SK-MEL-5 (cell line): ENCODE measurements around the gene STAB1. TPM values are rescaled to one million over a fixed set of nuclear protein-coding genes. Genes with fewer than 3 reads are reported as not detected.

Experiments
- DNase-seq: peaks from one replicate; pipeline ENCODE4 v3.0.0-alpha.2; 2016; ENCODE audit warnings: low read depth, low spot score
- in situ Hi-C: cut with HindIII; loops from 2 replicates; pipeline ENCODE4 v1.10.0; 2016; ENCODE audit warnings: low sequenced_read_pairs, high pct_unique_total_duplicates, low pct_unique_long_range_greater_than_20kb
- total RNA-seq: library from RNA; depleted of rRNA; stranded (reverse); fragments of >200 nt; shearing (Covaris generic); gene quantifications from 2 replicates; pipeline ENCODE4 v1.2.3, GENCODE V29; 2014

STAB1 gene
- total RNA-seq, 1 experiment from 2014 or later, result not detected

DNA sequence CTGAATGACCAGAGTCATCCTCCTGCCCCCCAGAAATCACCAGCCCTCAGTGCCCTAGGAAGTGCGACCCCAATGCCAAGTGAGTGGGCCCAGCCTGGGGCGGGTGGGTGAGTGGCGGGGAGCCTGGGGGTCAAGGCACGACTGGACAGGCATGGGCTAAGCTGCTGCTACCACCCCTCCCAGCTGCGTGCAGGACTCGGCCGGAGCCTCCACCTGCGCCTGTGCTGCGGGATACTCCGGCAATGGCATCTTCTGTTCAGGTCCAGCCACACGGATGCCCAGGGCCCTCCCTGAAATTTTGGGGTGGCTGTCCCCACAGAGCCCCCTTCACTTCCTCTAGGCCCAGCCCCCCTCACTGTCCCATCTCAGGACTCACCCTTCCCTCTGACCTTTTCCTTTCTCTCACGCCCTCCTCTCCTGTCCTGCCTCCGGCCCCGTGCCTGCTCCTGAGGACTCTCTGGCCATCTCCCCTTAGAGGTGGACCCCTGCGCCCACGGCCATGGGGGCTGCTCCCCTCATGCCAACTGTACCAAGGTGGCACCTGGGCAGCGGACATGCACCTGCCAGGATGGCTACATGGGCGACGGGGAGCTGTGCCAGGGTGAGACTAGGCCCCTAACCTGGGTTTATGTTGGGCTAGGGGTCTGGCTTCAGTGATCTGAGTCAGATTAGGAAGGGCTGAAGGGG lies 21.5 kb downstream of the STAB1 start:
- DNase-seq, result no peak
- in situ Hi-C loops, result no loop called here

DNA sequence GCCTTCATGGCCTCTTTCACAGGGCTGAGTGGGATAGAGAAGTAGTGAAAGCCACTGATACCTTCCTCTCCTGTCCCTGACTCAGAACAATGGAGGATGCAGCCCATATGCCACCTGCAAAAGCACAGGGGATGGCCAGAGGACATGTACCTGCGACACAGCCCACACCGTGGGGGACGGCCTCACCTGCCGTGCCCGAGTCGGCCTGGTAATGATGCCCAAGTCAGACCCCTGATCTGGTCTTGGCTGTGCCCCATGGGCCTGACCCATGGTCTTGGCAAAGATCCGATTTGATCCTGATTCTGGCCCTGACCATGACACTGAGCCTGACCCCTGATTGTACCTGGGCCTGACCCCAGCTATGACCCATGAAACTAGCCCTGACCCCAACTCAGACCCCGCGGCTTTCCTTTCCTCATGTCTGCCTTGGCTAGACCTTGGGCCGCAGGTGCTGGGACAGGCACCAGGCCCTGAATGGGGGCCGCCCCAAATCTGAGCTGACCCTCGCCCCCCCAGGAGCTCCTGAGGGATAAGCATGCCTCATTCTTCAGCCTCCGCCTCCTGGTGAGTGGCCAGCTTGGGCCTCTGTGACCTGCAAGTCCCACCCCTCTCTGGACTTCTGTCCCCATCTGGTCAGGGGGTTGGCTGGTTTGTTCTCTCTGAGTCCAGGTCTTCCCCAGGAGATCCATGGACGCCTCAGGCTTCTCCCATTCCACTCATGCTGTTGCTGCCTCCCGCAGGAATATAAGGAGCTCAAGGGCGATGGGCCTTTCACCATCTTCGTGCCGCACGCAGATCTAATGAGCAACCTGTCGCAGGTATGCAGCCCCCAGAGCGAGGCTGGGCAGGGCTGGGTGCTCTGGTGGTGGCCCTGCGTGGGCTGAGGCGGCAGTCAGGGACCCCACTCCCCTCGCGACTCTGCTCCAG lies 22.9 kb downstream of the STAB1 start:
- DNase-seq, result no peak
- in situ Hi-C loops, result no loop called here

DNA sequence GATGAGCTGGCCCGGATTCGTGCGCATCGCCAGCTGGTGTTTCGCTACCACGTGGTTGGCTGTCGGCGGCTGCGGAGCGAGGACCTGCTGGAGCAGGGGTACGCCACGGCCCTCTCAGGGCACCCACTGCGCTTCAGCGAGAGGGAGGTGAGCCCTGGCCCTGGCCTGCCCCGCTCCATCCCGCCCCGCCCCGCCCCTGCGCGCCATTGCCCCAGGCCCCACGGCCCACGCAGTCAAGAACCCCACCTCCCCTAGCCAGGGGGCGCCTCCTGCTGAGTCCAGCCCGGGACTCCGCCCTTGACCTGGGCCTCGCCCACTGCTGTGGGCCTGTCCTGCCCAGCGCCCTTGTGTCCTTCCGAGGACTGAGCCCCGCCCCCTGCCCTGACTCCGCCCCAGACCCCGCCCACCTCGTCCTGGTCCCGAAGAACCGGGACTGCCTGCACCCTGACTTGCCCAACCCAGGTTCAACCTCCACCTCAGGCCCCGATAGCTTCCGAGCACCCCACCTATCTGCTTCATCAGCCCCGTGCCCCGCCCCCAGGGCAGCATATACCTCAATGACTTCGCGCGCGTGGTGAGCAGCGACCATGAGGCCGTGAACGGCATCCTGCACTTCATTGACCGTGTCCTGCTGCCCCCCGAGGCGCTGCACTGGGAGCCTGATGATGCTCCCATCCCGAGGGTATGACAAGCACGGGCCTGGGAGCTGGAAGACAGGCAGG lies 23.7 kb downstream of the STAB1 start:
- DNase-seq, result no peak

DNA sequence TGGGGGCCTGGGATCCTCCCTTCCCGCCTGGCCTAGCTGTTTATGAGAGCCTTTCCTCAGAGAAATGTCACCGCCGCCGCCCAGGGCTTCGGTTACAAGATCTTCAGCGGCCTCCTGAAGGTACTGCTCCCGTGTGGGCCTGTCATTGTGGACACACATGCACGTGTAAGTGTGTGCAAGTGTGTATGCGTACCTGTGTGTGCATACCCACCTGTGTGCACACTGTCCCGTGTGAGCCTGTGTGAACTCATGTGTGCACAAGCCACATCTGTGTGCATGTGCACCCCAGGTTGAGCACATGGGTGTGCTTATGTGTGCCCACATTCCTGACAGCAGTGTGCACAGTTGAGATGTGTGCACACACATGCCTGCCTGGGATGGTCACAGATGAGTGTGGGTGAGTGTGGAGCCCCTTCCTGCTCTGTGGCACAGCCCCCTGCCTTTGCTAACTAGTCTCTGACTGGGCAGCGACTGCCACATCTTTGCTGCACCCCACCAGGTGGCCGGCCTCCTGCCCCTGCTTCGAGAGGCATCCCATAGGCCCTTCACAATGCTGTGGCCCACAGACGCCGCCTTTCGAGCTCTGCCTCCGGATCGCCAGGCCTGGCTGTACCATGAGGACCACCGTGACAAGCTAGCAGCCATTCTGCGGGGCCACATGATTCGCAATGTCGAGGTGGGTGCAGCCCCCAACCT lies 24.5 kb downstream of the STAB1 start:
- in situ Hi-C loops, result no loop called here
- no peak for DNase-seq

More for the DNA sequence above, 23.7 kb downstream of the STAB1 start:
- in situ Hi-C loops, result no loop called here

DNA sequence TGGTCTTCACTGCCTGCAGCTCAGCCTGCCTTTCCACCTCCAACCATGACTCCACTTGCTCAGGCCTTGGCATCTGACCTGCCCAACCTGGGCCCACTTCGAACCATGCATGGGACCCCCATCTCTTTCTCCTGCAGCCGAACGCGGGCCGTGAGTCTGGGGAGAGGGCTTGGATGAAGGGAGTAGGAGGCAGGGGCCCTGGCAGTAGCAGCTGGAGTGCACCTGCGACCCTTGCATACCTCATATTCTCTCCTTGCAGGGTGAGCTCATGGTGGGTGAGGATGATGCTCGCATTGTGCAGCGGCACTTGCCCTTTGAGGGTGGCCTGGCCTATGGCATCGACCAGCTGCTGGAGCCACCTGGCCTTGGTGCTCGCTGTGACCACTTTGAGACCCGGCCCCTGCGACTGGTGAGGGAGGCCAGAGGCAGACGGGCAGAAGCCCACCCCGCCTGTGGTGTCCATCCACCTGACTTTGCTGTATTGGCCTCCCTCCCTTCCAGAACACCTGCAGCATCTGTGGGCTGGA lies 25.1 kb downstream of the STAB1 start:
- no peak for DNase-seq
- in situ Hi-C loops, result no loop called here

DNA sequence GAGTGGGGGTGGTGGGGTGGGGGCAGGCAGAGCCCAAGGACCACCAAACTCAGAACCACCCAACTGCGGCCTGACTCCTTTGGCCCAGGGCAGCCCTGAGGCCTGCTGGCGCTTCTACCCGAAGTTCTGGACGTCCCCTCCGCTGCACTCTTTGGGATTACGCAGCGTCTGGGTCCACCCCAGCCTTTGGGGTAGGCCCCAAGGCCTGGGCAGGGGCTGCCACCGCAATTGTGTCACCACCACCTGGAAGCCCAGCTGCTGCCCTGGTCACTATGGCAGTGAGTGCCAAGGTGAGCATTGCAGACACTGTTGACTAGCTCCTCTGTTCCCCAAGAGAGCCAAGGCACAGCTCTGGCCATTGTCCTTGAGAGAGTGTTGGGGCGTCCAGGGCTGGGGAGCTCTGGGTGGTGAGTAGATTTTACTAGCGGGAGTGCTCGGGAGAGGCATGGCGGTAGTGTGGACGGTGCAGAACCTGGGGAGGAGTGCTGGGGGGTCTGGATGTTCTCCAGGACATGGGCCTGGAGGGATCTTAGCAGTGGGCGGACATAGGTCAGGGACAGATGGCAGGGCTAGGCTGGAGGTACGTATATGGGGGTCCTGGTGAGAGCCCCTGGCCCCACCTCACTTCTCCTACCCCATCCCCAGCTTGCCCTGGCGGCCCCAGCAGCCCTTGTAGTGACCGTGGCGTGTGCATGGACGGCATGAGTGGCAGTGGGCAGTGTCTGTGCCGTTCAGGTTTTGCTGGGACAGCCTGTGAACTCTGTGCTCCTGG lies 25.8 kb downstream of the STAB1 start:
- in situ Hi-C loops, result no loop called here
- no peak for DNase-seq

DNA sequence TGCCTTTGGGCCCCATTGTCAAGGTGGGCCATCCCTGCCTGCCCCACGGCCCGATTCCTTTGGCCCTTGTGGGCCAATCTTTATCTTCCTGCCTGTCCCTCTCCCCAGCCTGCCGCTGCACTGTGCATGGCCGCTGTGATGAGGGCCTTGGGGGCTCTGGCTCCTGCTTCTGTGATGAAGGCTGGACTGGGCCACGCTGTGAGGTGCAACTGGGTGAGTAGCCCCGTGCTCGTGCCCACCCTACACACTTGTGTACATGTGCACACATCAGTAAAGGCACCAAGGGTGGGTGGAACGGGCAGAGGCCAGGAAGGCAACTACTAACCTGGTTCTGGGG lies 26.3 kb downstream of the STAB1 start:
- DNase-seq, result no peak
- in situ Hi-C loops, result no loop called here

DNA sequence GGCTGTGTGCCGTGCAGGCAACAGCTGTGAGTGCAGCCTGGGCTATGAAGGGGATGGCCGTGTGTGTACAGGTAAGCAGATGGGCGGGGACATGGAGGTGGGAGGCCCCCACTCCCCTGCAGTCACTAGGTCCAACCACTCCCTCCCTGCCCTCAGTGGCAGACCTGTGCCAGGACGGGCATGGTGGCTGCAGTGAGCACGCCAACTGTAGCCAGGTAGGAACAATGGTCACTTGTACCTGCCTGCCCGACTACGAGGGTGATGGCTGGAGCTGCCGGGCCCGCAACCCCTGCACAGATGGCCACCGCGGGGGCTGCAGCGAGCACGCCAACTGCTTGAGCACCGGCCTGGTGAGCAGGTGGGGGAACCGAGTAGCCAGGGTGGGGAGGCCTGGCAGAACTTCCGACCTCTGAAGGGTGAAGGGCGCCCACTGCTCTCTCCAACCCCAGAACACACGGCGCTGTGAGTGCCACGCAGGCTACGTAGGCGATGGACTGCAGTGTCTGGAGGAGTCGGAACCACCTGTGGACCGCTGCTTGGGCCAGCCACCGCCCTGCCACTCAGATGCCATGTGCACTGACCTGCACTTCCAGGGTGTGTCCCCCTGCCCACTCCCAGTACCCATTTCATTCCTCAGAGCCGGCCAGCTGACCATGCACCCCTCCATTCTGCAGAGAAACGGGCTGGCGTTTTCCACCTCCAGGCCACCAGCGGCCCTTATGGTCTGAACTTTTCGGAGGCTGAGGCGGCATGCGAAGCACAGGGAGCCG lies 26.9 kb downstream of the STAB1 start:
- in situ Hi-C loops, result no loop called here
- no peak for DNase-seq

DNA sequence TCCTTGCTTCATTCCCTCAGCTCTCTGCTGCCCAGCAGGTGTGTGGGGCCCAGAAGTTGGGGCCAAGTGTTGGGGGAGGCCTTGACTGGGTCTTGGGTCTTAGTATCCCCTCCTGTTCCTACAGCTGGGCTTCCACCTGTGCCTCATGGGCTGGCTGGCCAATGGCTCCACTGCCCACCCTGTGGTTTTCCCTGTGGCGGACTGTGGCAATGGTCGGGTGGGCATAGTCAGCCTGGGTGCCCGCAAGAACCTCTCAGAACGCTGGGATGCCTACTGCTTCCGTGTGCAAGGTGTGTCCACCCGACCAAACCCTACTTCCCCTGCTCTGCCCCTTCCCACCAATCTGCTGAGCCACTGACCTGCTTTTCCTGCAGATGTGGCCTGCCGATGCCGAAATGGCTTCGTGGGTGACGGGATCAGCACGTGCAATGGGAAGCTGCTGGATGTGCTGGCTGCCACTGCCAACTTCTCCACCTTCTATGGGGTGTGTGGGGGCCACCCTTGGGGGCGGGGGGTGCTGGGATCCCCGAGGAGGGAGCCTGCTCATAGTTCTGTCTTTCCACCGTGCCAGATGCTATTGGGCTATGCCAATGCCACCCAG lies 27.6 kb downstream of the STAB1 start:
- DNase-seq, result no peak
- in situ Hi-C loops, result no loop called here

DNA sequence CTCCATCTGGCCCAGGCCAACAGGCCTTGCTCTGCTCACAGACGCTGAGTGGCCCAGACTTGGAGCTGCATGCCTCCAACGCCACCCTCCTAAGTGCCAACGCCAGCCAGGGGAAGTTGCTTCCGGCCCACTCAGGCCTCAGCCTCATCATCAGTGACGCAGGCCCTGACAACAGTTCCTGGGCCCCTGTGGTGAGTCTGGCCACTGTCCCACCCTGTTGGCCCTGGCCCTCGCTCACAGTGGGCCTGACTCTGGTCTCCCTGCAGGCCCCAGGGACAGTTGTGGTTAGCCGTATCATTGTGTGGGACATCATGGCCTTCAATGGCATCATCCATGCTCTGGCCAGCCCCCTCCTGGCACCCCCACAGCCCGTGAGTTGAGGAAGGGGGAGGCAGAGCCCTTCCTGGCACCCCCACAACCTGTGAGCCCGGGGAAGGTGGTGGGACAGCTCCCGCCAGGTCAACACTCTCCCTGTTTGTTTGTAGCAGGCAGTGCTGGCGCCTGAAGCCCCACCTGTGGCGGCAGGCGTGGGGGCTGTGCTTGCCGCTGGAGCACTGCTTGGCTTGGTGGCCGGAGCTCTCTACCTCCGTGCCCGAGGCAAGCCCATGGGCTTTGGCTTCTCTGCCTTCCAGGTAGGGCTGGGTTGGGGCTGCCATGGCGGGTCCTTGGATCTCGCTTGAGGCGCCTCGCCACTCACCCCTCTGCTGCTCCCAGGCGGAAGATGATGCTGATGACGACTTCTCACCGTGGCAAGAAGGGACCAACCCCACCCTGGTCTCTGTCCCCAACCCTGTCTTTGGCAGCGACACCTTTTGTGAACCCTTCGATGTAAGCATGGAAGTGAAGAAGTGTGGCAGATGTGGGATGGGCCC lies 28.5 kb downstream of the STAB1 start:
- in situ Hi-C loops, result no loop called here
- DNase-seq, result no peak

DNA sequence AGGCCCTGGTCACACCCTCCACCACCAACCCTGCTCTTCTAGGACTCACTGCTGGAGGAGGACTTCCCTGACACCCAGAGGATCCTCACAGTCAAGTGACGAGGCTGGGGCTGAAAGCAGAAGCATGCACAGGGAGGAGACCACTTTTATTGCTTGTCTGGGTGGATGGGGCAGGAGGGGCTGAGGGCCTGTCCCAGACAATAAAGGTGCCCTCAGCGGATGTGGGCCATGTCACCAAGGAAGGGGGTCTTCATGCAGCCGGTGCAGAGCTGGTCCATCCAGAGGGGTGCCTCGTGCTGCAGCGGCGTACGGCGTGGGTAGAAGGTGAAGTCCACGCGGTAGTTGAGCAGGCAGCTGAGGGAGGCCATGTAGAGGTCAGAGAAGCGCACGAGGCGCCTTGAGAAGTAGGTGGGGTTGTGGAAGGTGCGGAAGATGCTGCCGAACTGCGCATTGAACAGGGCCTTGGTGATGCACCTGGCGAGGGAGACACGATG lies 29.2 kb downstream of the STAB1 start:
- no peak for DNase-seq
- in situ Hi-C loops, result no loop called here

DNA sequence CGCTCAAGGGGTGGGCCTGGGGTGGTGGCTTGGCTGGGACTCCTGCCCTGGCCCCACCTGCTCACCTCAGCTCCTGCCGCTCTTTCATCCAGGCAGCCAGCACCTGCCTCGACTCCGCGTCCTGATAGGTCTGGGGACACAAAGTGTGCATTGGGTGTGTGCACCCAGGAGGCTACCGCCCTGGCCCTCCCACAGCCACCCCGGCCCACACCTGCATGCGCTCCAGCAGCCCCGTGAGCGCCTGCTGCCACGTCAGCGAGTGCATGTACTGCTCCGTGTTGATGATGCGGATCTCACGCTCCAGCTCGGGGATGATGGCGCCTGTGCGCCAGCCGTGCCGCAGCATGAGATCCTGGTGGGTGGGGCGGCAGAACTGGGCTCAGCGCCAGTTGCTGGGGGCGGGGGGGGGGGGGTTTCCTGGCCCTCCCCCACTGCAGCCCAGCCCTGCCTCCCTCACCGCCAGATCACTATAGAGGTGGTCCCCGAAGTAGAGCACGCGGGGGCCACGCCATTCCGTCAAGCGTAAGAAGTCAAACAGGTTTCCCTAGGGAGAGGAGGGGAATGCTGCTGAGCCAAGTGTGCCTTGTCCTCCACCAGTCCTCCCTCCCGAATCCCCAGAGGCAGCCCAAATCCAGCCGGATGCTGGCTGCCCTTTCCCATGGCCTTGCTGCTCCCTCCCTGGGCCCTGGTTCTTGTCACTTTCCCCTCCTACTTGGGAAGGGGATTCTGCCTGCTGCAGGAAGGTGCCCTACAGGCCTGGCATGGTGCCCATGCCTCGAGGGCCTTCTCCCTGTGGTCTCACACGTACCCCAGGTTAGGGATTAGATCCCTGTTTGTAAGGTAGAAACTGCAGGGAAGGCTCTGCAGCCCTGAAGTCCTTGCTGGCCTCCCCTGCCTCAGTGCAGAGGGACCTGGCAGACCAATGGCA lies 29.9 kb downstream of the STAB1 start:
- in situ Hi-C loops, result no loop called here

DNA sequence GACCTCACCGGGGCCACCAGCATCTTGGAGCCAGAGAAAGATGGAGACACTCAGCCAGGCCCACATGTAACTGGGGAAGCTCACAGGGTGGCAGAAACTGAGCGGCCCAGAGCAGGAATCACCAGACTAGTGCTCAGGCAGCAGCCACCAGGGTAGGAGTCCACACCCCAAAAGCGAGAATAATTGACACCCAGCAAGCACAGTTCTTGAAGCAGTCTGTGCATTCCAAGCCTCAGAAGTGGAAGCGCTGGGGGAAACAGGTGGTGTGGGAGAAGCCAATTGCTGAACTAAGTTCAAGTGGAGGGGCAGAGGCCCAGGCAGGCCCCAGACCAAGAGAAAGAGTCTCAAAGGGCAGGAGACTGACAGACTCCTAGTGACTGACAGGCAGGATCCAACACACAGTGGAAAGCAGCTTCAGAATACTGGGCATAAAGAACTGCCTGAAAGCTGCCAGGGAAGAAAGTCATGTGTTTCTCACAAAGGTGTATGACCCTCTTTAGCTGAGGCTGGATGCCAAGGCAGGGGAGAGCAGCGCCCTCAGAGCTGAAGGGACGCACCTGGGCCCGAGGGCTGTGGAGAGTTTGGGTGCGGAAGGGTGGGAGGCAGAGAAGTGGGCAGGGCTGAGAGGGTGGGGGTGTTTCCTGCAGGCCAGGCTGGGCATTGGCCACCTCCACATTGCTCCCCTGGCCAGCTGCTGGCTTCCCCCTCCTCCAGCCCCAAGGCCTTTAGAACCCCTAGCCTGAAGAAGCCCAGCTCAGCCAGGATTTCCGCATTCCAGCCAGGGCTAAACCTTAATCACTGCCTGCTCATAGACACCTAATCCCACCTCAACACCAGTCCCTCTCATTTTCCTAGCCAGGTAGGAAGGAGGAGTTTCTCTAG lies 30.8 kb downstream of the STAB1 start:
- DNase-seq, result no peak
- in situ Hi-C loops, result no loop called here

More for the DNA sequence above, 29.9 kb downstream of the STAB1 start:
- no peak for DNase-seq
